Posterior cingulate gyrus (tissue), 11 donors: ENCODE results near the gene NDUFS1.
"Not testable (repeated sequence)": the region's sequence is repeated elsewhere in the genome, so short reads cannot be mapped to it uniquely, and the experiment has no call there.

Source experiments
- DNase-seq, 10 donors: peaks; one replicate each; pipeline versions ENCODE4 v3.0.0 to v3.0.0-alpha.2; 2020 to 2021; ENCODE audit warnings: mixed read lengths in 3 of 10
- intact Hi-C: fragments of 100-400 bp; cut with DNase I; formaldehyde crosslinking; loops from one replicate; pipeline ENCODE4 v1.15.1; 2023

The NDUFS1 gene

DNA sequence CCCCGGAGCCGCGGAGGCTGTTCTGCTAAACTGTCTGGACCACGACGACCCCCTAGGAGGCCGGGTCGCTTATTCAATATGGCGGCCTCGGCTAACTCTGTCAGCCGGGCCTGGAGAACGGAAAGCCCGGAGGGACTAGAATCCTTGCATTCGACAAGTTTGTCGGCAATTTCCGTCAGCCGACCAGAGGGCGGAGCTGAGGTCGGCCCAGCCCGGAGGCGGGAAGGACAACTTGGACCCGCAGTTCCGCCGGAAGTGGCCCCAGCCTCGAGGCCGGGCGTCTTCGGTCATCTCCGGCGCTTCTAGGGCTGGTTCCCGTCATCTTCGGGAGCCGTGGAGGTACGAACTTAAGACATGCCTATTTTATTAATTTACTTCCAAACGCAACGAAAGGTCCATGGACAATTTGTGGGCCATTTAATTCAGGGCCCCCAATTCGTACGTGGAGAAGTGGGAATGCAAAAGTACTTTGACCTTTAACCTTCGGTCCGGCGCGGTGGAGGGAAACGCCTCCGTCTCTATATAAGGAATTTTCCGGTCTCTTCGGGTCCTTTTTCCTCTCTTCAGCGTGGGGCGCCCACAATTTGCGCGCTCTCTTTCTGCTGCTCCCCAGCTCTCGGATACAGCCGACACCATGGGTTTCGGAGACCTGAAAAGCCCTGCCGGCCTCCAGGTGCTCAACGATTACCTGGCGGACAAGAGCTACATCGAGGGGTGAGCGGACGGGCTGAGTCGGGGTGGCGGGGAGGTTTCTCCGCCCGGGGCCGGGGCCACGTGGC lies at the start of gene NDUFS1, which contains the start of gene EEF1B2:
TSS of gene NDUFS1 (minus strand) at position 99 of the 779 bp plus-strand sequence. CDS start 5,766 bp downstream, outside the sequence.
TSS of gene EEF1B2 (plus strand) at position 550 of the 779 bp plus-strand sequence. CDS start at position 635, 85 bp downstream.
- DNase-seq: peak; percentile 97 to 100 (median 99)
- intact Hi-C loops: loop anchor here (1.0 to 5.0 kb wide), 3 partner anchors 73 to 398 kb away; partner anchors contain the start of genes INO80D and ZDBF2

DNA sequence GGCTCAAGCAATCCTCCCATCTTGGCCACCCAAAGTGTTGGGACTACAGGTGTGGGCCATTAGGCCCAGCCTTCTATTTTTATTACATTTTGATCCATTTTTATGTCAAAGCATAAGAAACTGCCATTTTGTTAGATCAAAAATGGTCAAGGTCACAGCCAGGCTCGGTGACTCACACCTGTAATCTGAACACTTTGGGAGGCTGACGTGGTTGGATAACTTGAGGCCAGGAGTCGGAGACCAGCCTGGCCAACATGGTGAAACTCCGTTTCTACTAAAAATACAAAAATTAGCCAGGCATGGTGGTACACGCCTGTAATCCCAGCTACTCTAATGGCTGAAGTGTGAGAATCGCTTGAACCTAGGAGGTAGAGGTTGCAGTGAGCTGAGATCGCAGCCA lies 49.7 kb upstream of the NDUFS1 start:
- no peak for DNase-seq
- intact Hi-C loops: no loop called here

DNA sequence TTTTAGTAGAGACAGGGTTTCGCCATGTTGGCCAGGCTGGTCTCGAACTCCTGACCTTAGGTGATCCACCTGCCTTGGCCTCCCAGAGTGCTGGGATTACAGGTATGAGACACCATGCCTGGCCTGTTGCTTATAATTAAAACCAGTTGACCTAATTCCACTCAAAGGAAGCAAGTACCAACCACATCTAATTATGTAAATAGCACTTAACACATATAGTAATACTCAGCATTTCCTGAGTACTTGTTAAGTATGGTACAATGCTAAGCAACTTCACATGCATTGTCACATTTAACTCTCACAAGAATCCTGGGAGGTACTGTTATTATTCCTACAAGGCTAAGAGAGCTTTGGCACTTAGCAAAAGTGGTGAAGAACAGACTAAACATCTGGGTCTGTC lies 48.1 kb upstream of the NDUFS1 start:
- DNase-seq, intact Hi-C loops: not testable (repeated sequence)

DNA sequence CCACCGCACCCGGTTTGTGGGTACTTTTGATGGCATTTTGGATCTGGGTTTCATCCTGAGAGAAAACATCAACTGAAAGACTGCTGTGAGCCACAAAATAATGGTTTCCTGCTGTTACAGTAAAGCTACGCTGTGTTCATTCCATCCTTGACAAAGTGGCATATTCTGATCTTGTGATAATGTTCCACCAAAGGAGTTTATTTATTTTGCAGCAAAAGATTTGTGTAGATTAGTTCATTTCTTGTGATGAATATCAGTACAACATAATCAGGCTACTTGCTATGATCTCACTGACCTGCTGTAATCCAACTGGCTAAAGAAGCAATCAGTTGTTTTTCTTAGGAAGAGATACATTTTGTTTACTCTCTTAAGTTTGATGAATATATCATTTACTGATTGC lies 45.5 kb upstream of the NDUFS1 start:
- intact Hi-C loops: no loop called here
- DNase-seq: no peak

DNA sequence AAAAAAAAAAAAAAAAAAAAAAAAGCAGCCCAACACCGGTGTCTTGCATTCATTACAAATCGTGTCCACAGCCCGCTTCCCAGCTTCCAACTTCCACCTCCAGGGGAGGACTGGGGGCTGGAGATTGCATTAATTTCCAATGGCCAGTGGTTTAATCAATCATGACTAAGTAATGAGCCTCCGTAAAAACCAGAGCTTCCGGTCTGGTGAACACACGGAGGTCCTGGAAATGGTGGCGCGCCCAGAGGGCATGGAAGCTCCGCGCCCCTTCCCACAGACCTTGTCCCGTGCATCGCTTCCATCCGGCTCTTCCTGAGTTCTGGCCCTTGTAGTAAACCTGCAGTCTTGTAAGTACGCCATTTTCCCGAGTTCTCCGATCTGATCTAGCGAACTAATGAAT lies 44.1 kb upstream of the NDUFS1 start:
- DNase-seq: no peak
- intact Hi-C loops: no loop called here

DNA sequence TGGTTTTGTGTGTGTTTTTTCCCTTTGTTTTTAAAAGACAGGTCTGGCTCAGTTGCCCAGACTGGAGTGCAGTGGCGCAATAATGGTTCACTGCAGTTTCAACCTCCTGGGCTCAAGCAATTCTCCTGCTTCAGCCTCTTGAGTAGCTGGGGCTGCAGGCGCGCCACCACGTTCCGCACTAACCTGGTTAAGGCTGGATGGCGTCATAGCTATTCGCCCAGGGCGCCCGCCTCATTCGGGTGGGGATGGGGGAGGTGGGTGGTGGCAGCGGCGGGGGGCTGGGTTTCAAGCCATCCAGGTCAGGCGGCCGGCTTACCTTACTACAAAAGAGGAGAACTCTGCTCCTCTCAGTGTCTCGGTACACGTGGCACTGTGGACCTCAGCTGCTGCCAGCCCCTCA lies 43.2 kb upstream of the NDUFS1 start:
- DNase-seq: no peak
- intact Hi-C loops: no loop called here

DNA sequence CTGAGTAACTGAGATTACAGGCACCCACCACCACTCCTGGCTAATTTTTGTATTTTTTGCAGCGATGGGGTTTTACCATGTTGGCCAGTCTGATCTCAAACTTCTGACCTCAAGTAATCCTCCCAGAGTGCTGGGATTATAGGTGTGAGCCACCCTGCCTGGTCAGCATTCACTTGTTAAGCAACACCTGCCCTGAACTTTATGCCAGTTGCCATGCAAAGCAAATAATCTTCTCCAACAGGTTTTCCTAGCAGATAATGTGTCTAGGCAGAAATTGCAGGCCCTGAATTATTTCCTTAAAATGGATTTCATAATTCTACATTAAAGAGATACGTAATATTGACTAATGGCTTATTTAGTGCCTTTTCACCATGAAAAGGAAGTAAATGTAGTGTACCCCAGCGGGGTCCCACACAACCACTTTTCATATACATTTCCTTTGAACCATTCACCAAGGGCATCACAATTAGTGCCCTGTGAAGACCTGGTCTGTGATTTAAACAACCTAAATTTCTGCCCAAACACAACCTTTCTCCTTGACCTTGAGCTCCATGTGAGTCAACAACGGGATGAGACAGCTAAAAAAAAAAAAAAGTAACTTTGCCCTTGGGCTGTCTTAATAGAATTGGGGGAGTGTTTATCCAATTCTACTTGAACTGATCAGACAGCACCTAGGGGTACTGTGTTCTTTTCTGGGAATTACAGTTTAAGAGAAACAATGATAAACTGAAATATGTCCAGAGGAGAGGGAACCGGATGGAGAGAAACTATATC lies 42.0 kb upstream of the NDUFS1 start:
- no peak for DNase-seq
- intact Hi-C loops: no loop called here

DNA sequence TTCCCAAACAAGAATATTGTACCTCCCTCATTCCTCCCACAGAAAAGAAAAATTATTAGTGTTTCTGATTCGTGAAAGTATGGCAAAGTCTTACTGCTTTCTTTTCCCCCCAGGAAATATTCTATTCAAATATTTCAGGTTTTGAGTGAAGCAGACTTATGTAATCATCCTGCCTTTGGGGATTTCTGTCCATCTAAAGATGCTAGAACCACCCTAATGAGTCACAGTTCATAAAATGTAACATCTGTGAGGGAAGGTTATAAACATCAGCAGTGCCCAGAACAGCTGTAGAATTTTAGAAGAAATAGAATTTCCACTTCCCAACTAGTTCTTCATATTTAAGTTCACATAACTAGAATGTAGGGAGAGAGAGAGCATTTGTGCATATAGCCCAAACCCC lies 39.4 kb upstream of the NDUFS1 start:
- intact Hi-C loops: no loop called here
- DNase-seq: no peak

DNA sequence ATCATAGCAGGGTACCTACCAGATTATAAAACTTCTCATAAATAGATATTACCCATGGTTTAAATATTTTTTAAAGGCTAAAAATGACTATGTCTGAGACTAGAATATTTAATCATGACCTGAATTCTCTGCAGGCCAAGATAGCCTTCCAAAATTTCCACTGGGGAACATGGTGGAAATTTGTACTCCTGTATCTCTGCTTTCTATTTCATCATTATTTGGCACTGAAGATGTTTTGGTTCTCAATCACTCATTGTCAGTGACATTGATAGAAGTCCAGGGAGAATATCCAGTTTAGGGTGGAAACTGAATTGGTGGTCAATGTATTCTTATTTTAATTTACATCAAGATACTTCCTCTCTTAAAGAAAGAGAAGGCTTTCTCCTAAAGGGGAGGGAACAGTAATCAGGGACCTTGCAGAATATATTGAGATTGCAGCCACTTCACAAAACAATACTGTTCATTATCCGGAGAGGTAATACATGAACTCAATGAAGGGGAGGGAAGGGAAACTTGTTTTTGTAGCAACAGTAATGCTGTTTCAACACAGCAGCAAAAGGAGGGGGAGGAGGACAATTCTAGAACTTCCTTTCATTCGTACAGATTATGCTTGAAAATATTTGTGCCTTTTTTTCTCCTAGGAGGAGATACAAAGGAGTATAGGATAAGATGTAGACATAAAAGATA lies 34.6 kb upstream of the NDUFS1 start:
- intact Hi-C loops: no loop called here
- no peak for DNase-seq

DNA sequence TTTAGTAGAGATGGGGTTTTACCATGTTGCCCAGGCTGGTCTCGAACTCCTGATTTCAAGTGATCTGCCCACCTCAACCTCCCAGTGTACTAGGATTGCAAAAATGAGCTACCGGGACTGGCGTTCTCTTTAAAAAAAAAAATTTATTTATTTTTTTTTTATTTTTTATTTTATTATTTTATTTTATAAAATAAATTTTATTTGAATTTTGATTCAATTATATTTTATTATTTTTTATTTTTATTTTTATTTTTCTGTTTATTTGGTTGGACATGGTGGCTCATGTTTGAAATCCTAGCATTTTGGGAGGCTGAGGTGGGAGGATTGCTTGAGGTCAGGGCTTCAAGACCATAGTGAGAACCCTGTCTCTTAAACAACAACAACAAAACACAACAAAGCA lies 32.9 kb upstream of the NDUFS1 start:
- intact Hi-C loops: no loop called here

DNA sequence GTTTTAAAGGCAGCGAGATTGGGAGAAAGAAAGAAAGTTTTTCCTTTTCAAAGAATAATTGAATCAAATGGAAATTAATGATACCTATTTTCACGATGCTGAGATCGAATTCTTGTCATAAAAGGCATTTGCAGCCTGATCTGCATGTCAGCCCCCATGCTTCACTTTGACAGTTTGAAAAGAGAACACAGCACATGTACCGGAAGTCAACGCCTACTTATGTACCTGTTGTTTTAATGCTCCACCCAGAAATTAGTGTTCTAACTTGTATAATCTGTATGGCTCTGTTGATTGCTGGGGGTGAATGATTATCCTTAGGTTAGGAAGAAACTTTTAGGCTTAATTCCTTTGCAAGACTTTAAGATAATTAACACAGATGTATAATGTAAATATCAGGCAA lies 31.4 kb upstream of the NDUFS1 start:
- intact Hi-C loops: no loop called here
- no peak for DNase-seq

More for the DNA sequence above, 32.9 kb upstream of the NDUFS1 start:
- no peak for DNase-seq

DNA sequence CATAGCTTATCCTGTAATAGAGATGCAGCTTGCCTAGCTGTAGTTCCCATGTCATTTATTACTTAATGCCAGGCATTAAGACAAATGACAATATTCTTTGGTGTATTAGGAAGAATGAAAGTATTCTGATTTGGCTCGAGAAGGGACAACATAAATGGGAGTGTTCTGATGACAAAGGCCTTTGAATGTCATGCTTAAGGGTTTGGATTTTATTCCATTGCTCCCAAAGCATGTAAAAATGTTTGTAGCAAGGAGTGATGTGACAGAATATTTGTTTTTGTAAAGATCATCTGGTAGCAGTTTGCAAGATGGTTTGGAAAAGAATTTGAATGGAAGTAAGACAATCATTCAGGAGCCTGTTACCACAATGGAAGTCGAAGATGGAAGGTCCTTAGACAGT lies 30.9 kb upstream of the NDUFS1 start:
- intact Hi-C loops: no loop called here

DNA sequence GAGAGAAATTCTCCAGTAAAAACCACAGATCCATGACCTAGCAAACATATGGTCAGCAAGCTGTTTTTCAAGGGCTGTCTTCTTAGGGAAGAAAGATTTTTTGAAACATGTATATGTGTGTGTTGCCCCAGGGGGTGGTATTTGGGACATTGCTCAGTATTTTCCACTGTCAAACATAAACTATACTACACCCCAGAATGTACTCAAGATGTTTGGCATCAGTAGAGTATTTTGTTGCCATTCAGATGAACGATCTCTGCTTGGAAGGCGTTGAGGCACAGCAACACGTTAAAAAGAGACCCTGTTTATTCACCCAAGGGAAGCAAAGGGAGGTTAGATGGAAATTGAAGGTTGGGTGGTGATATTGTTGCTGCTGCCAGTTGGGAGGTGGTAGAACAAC lies 30.4 kb upstream of the NDUFS1 start:
- intact Hi-C loops: no loop called here
- no peak for DNase-seq

More for the DNA sequence above, 30.9 kb upstream of the NDUFS1 start:
- DNase-seq: no peak

DNA sequence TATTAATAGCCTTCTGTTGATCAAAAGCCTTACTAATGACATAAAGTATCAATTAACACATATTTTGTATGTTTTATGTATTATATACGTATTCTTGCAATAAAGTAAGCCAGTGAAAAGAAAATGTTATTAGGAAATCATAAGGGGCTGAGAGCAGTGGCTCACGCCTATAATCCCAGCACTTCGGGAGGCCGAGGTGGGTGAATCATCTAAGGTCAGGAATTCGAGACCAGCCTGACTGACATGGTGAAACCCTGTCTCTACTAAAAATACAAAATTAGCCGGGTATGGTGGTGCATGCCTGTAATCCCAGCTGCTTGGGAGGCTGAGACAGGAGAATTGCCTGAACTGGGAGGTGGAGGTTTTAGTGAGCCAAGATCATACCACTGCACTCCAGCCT lies 22.3 kb upstream of the NDUFS1 start:
- intact Hi-C loops, DNase-seq: not testable (repeated sequence)

DNA sequence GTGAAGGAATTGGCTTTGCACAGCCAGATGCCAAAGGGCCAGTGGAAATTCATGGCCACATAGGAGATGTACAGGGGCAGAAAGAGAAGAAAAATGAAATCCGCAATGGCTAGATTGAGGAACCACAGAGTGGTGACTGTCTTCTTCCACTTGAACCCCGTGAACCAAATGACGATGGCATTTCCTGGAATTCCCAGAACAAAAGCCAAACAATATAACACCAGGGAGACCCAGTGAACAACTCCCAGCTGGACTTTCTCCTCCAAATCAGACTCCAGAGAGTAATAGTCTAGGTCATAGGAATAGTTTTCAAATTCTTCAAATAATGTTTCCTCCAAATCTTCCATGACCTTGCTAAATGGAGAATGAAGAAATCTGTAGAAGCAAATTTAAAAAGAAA lies 17.7 kb upstream of the NDUFS1 start:
- intact Hi-C loops: no loop called here
- DNase-seq: no peak

DNA sequence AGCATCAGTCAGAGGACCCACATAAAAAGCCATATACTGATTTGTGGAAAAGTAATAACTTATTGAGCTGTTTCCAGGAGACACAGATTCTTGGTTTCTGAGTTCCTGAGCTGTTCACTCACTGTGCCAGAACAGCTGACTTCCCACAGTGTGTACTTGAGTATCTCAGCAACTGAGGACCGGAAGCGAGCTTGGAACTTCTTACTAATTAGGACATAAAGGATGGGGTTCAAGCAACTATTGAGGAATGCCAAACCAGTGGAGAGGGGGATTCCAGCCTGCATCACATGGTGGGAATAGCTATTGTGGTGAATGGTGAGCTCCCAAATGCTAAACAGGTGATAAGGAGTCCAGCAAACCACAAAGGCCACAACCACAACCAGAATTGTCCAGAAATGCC lies 16.9 kb upstream of the NDUFS1 start:
- intact Hi-C loops: no loop called here
- no peak for DNase-seq

DNA sequence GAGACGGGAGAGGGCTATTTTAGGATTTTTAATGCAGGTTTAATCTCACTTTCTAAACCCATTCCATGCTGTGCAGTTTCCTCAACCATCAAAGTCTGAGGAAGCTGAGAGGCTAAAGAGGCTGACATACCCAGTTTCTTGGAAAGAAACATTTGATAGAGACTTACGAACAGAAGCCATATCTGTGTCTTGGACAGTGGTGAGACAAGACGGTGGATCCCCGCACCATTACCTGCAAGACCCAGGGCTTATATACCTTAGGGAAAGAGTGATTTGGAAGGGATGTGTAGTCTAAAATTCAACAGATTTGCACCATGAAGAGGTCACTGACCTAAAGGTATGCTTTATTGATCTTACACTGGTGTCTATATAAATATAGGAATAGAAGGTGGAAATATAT lies 13.9 kb upstream of the NDUFS1 start:
- no peak for DNase-seq
- intact Hi-C loops: no loop called here

DNA sequence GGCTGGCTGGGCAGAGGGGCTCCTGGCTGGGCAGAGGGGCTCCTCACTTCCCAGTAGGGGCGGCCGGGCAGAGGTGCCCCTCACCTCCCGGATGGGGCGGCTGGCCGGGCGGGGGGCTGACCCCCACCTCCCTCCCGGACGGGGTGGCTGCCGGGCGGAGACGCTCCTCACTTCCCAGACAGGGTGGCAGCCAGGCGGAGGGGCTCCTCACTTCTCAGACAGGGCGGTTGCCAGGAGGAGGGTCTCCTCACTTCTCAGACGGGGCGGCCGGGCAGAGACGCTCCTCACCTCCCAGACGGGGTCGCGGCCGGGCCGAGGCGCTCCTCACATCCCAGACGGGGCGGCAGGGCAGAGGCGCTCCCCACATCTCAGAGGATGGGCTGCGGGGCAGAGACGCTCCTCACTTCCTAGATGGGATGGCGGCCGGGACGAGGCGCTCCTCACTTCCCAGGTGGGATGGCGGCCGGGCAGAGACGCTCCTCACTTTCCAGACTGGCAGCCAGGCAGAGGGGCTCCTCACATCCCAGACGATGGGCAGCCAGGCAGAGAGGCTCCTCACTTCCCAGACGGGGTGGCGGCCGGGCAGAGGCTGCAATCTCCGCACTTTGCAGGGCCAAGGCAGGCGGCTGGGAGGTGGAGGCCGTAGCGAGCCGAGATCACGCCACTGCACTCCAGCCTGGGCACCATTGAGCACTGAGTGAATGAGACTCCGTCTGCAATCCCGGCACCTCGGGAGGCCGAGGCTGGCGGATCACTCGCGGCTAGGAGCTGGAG lies 12.6 kb upstream of the NDUFS1 start:
- intact Hi-C loops: not testable (repeated sequence)
- DNase-seq: peak in 1 of 10 donors; percentile 64

DNA sequence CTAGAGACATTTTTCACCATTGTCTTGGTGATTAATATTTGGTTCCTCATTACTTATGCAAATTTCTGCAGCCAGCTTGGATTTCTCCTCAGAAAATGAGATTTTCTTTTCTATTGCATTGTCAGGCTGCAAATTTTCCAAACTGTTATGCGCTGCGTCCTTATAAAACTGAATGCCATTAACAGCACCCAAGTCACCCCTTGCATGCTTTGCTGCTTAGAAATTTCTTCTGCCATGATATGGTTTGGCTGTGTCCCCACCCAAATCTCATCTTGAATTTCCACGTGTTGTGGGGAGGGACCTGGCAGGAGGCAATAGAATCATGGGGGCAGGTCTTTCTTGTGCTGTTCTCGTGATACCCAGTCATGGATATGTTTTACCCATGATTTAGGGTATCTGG lies 9.0 kb upstream of the NDUFS1 start:
- intact Hi-C loops, DNase-seq: not testable (repeated sequence)

DNA sequence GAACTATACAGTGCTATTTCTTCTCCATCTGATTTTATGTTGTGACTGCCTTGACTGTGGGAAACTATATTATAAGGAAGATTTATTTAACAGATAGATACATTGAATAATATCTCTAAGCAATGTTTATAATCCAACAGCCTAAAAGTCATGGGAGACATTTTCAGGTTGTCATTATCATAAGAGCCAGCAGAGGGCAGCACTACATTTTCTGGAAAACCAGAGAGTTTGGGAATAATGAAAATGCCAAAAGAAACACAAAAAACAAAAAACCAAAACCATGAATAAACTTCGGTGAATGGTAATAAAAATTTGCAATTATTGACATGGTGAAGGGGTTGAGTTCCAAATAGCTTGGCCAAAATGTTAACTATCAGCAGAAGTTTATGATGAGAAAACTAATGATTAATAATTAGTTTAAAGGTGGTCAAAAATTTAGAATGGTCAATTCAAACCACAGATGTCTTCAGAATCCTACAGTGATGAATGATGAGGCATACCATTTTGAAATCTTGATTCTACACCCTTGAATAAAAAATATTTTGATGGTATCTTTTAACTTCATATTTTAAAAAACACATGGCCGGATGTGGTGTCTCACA lies 5.1 kb upstream of the NDUFS1 start:
- intact Hi-C loops: loop anchor here (2.0 to 5.0 kb wide), 3 partner anchors 108 to 393 kb away; partner anchors contain the start of genes ADAM23 and ZDBF2
- DNase-seq: peak in 3 of 10 donors; percentile 18 to 44 (median 41)
